ENCODE measurements around the gene ADIPOR2. TPM values are rescaled to one million over a fixed set of nuclear protein-coding genes. Genes with fewer than 3 reads are reported as not detected.

The ADIPOR2 gene
- total and polyA plus RNA-seq, 2 of the 4 experiments (the other 2 are of a cell fraction), result 20.0 to 24.9 TPM

DNA sequence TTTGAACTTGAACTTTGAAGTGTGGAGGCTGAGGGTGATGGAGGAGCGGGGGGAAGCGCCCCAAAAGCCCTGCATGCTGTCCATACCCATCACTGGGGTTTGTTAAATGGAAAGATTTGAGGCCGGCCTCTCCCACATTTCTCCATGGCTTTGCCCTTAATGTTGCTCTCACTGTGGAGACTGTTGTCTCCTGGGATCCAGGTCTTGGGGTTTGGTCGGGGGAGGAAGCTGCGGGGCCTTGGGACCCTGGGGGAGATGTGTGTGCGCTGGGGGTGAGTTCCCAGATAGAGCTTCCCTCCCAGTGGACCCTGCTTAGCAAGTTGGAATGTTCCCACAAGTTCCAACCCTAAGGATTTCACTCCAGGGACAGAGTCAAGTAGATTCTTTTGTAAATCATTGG lies 101.5 kb downstream of the ADIPOR2 start:
- Histone ChIP-seq H3K27ac (ENCODE audit: insufficient read depth, low read length) (no peak overlapping the region), H4K5ac (ENCODE audit: low read depth, low read length) (no peak overlapping the region), H2AK9ac (replicated peaks; ENCODE audit: low read depth, low read length, poor library complexity) (no peak overlapping the region), H4K91ac (ENCODE audit: insufficient read depth, low read depth, low read length) (no peak overlapping the region), H3K4me1 (ENCODE audit: control insufficient read depth, insufficient read depth, low read length) (peaks cover 4% of the 10 kb centered on the region; the same call in 1 of the 2 replicates), H3K14ac (replicated peaks; ENCODE audit: low read depth, low read length) (no peak overlapping the region), H3K9ac (ENCODE audit: low read depth, low read length) (no peak overlapping the region), H2BK15ac (ENCODE audit: low read depth, low read length) (no peak overlapping the region), H3K79me1 (ENCODE audit: low read depth in 1 of 2, low read length in 2 of 2) (0 out of 4 replicates have a peak, but pooled peaks cover 0 to 3% of the 10 kb centered on the region in 2 experiments), H2BK5ac (ENCODE audit: low read depth, low read length, poor library complexity, severe bottlenecking) (no peak overlapping the region), H3K9me1 (ENCODE audit: insufficient read depth, low read length) (peaks cover 4% of the 10 kb centered on the region; the same call in 1 of the 2 replicates), H4K20me1 (ENCODE audit: insufficient read depth, low read length) (0 out of 2 replicates have a peak, but pooled peaks cover 6% of the 10 kb centered on the region), H3K18ac (ENCODE audit: low read depth, low read length) (no peak overlapping the region), H3K4me3 (ENCODE audit: insufficient read depth, low read depth, low read length) (no peak overlapping the region), H3K9me3 (ENCODE audit: control insufficient read depth, insufficient read depth, low read length) (no peaks in the 10 kb centered on the region), H4K8ac (ENCODE audit: low read depth in 2 of 2, low read length in 2 of 2) (no peak overlapping the region), H3K23ac (ENCODE audit: low read depth, low read length) (no peak overlapping the region), H3K36me3 (ENCODE audit: control insufficient read depth, insufficient read depth, low read length) (peaks cover 3% of the 10 kb centered on the region), H3K4ac (ENCODE audit: low read depth, low read length) (no peak overlapping the region), H3K27me3 (ENCODE audit: control insufficient read depth, insufficient read depth, low read length) (no peaks in the 10 kb centered on the region; the same call in 1 of the 2 replicates), H2AFZ (replicated peaks; ENCODE audit: low read length, poor library complexity) (no peak overlapping the region), H3K56ac (ENCODE audit: extremely low read depth, insufficient read depth, low read length) (no peak overlapping the region), H2AK5ac (ENCODE audit: low read depth, low read length) (no peak overlapping the region), H3K4me2 (ENCODE audit: low read depth, low read length) (no peak overlapping the region), H2BK20ac (ENCODE audit: low read depth, low read length) (no peak overlapping the region), H2BK120ac (ENCODE audit: low read depth, low read length) (no peak overlapping the region)
- intact Hi-C loops (cut with micrococcal nuclease) (loop anchor here (5.0 kb wide), 1 partner anchor 160 kb away; no protein-coding TSS in a partner anchor), in situ Hi-C loops (cut with MboI; ENCODE audit: low sequenced_read_pairs) (loop anchor here (5.0 kb wide), 1 partner anchor 145 kb away; no protein-coding TSS in a partner anchor), dilution Hi-C loops (cut with HindIII; ENCODE audit: low sequenced_read_pairs, unreplicated experiment) (no loop called here)
- CTCF ChIA-PET, result interaction anchor here (1.2 to 2.8 kb wide), 4 partner anchors 15 to 147 kb away, joined by 3 to 11 read pairs (median 4); no protein-coding TSS in a partner anchor
- no peak for ATAC-seq (ENCODE audit: low read depth)
- no peak for TF ChIP-seq MXI1 (IDR thresholded peaks at IDR 0.05; ENCODE audit: borderline replicate concordance, low read depth, low read length)
- TF ChIP-seq CTCF (conservative IDR thresholded peaks at IDR 0.05; ENCODE audit: low read depth, low read length), result no peak
- no peak for TF ChIP-seq BHLHE40 (IDR thresholded peaks at IDR 0.05; ENCODE audit: low read depth, low read length)
- no peak for TF ChIP-seq SMC3 (IDR thresholded peaks at IDR 0.05; ENCODE audit: low read depth, low read length)
- TF ChIP-seq, protein P1, sequence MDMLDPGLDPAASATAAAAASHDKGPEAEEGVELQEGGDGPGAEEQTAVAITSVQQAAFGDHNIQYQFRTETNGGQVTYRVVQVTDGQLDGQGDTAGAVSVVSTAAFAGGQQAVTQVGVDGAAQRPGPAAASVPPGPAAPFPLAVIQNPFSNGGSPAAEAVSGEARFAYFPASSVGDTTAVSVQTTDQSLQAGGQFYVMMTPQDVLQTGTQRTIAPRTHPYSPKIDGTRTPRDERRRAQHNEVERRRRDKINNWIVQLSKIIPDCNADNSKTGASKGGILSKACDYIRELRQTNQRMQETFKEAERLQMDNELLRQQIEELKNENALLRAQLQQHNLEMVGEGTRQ (IDR thresholded peaks at IDR 0.05; ENCODE audit: low read depth, low read length), result no peak
- no peak for TF ChIP-seq NFE2L2 (IDR thresholded peaks at IDR 0.05; ENCODE audit: low read depth, low read length)
- no peak for TF ChIP-seq POLR2A (IDR thresholded peaks at IDR 0.05; ENCODE audit: low read depth, low read length)
- no peak for TF ChIP-seq MAFK (IDR thresholded peaks at IDR 0.05; ENCODE audit: low read depth, low read length)
- TF ChIP-seq CHD1 (IDR thresholded peaks at IDR 0.05; ENCODE audit: low read depth, low read length), result no peak
- TF ChIP-seq ELK1 (IDR thresholded peaks at IDR 0.05; ENCODE audit: borderline replicate concordance, low read depth, low read length), result no peak
- no peak for TF ChIP-seq RFX5 (IDR thresholded peaks at IDR 0.05; ENCODE audit: low read depth, low read length)
- no peak for TF ChIP-seq RCOR1 (IDR thresholded peaks at IDR 0.05; ENCODE audit: insufficient replicate concordance, low read length)
- no peak for TF ChIP-seq MAZ (IDR thresholded peaks at IDR 0.05; ENCODE audit: borderline replicate concordance, low read depth, low read length)
- no peak for TF ChIP-seq RAD21 (IDR thresholded peaks at IDR 0.05; ENCODE audit: low read length)
- no peak for TF ChIP-seq FOS (IDR thresholded peaks at IDR 0.05; ENCODE audit: low read depth, low read length)
- no peak for TF ChIP-seq CEBPB (IDR thresholded peaks at IDR 0.05; ENCODE audit: low read depth, low read length)
- no TSS peak for BruUV-seq (replicated peaks)
- POLR2A ChIA-PET (ENCODE audit: unreplicated experiment), result no interaction called here
- WGBS, 2 experiments (ENCODE audit: extremely low coverage in 2 of 2, insufficient read length in 1 of 2), result no CpG with 5 or more reads among the region's 6 CpGs
- DNase-seq, result no peak
